Right ventricle myocardium inferior (tissue), 1 donor: ENCODE results near the gene CROCC. TPM values are rescaled to one million over a fixed set of nuclear protein-coding genes. Genes with fewer than 3 reads are reported as not detected.
"Not testable (repeated sequence)": the region's sequence is repeated elsewhere in the genome, so short reads cannot be mapped to it uniquely, and the experiment has no call there.

Source experiments
- ATAC-seq: fragments of 200-7000 bp; cut with Tn5 transposase; one replicate; pipeline ENCODE4 v1.9.1; 2020; ENCODE audit warnings: mild to moderate bottlenecking, moderate library complexity
- DNase-seq: peaks from one replicate; pipeline ENCODE4 v3.0.0; 2021; ENCODE audit errors: missing footprints
- intact Hi-C: fragments of 100-400 bp; cut with DNase I; formaldehyde crosslinking; loops from one replicate; pipeline ENCODE4 v1.11.0; 2022
- long read RNA-seq: library from polyadenylated mRNA; unstranded; transcript quantifications from one replicate; pipeline ENCODE4 v2.0.0, GENCODE V29; 2021
- total RNA-seq: library from RNA; stranded (reverse); fragmentation: NEBNext Ultra II Directional; extraction: Animal tissue kit (Norgen Biotek cat#: 25700); gene quantifications from one replicate; pipeline ENCODE4 v1.2.1, GENCODE V29; 2021
- donor health status: DM: no; HTN: yes; CAD: no; lungs with severe emphysema.

Gene CROCC, protein sequence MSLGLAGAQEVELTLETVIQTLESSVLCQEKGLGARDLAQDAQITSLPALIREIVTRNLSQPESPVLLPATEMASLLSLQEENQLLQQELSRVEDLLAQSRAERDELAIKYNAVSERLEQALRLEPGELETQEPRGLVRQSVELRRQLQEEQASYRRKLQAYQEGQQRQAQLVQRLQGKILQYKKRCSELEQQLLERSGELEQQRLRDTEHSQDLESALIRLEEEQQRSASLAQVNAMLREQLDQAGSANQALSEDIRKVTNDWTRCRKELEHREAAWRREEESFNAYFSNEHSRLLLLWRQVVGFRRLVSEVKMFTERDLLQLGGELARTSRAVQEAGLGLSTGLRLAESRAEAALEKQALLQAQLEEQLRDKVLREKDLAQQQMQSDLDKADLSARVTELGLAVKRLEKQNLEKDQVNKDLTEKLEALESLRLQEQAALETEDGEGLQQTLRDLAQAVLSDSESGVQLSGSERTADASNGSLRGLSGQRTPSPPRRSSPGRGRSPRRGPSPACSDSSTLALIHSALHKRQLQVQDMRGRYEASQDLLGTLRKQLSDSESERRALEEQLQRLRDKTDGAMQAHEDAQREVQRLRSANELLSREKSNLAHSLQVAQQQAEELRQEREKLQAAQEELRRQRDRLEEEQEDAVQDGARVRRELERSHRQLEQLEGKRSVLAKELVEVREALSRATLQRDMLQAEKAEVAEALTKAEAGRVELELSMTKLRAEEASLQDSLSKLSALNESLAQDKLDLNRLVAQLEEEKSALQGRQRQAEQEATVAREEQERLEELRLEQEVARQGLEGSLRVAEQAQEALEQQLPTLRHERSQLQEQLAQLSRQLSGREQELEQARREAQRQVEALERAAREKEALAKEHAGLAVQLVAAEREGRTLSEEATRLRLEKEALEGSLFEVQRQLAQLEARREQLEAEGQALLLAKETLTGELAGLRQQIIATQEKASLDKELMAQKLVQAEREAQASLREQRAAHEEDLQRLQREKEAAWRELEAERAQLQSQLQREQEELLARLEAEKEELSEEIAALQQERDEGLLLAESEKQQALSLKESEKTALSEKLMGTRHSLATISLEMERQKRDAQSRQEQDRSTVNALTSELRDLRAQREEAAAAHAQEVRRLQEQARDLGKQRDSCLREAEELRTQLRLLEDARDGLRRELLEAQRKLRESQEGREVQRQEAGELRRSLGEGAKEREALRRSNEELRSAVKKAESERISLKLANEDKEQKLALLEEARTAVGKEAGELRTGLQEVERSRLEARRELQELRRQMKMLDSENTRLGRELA (N-terminal part only)
- 6.5 TPM for total RNA-seq
- long read RNA-seq, partial matches to known transcripts: 7 of 12 reads
- long read RNA-seq, other reads (novel, unspliced or antisense): 5 of 12 reads

DNA sequence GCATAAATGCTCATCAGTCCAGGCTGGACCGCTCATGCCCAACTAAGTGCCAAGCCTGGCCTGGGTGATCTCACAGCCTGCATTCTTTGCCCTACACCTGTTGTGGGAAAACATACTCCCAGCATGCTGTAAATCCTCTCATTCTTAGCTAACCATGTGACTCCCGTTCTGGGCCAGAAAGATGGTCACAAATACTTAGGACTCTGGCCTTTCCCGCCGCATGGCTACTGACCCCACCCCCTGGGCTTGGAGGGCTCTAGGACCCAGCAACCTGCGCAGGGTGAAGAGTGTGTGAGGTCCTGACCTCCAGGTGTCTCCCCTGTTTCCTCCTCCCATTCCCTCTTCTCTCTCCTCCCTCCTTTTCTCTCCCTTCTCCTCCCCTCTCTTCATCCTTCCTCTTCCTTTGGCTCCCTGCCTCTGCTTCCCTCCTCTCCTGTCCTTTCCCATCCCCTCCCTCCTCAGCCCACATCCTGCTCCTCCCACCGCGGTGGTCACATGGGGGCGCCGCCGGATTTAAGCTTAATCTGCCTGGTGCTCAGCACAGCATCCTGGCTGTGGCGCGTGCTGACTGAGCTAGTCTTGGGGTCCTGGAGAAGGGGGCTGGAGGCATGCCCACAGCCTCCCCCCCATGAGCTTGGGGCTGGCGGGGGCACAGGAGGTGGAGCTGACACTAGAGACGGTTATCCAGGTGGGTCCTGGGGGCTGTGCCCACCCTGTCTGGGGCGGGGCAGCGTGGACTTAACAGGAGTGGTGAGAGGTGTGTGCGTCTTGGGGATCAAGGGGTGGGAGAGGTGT, at the start of gene CROCC:
Gene CROCC, plus strand, starts transcription at position 541 of the 795 bp plus-strand sequence. Its CDS starts 88 bp downstream, at position 629.
- no peak for ATAC-seq
- intact Hi-C loops: no loop called here
- DNase-seq: peak; percentile 65

GRCh38 chr1:16872152-16873075, 49.3 kb upstream of the CROCC start:
- intact Hi-C loops: not testable (repeated sequence)
- peak; percentile 93 for ATAC-seq

DNA sequence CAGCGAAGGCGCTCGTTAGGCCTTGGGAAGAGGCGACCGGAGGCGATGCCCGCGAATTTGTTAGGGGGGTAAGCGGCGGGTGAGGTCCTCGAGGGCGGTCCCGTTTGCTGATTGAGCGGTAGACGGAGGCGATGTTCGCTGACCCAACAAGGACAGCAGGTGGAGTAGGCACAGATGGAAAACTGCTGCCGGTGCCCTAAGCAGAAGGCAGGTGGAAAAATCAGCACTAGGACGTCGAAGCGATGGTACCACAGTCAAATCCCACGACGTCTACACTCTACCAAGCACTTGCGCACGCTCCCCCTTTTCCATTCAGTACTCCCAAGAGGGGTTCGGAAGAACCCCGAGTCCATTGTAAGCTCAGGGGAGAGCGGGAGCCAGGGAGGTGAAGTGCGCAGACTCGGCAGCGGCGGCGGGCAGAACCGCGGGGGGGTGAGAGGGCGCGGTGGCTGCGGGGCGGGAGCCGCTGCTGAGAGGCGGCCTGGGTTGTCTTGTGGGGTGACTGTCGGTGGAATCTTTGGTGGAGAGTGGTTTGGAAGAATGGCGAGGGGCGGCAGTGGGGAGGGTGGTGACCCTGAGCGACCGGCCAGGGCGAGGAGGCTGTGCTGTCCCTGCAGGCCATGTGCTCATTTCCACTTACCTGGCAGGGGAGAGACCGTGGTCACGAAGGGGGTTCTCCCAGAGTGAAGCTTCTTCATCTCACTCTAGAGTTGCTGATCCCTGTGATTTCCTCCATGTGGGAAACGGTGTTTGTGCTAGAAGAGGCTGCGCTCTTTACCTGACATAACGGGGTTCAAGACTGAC, 48.5 kb upstream of the CROCC start:
- peak; percentile 51 for ATAC-seq
- intact Hi-C loops, DNase-seq: not testable (repeated sequence)

More at GRCh38 chr1:16872152-16873075, 49.3 kb upstream of the CROCC start:
- DNase-seq: not testable (repeated sequence)

DNA sequence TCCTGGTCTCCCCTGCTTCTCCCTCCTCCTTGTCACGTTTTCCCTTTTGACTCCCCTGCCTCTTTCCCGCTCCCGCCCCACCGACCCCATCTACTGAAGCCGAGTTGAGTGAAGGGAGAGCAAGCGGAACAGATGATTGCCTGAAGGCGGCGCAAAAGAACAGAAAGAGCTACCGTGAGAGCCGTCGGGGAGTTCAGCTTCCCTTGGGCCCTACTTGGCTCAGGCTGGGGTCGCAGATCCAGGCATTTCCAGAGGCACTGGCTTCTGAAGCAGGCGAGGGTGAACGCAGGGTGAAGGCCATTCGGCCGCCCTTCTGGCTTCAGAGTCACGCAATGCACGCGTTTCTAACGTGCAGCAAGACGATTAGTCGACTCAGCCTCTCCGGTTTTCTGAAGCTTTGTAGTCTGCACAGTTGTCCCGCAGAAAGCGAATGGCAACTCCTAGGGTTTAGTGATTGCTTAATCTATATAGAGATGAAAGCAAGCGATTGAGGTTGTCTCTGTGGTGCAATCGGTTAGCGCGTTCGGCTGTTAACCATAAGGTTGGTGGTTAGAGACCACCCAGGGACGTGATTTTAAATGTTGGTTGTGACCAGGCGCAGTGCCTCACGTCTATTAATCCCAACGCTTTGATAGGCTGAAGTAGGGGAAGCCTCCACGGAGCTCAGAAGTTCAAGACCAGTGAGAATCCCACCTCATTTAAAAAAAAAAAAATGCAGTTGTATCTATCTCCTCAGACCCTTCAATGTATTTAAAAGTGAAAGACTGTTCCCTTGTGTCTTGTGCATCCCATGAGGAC, 46.6 kb upstream of the CROCC start:
- ATAC-seq, DNase-seq, intact Hi-C loops: not testable (repeated sequence)

DNA sequence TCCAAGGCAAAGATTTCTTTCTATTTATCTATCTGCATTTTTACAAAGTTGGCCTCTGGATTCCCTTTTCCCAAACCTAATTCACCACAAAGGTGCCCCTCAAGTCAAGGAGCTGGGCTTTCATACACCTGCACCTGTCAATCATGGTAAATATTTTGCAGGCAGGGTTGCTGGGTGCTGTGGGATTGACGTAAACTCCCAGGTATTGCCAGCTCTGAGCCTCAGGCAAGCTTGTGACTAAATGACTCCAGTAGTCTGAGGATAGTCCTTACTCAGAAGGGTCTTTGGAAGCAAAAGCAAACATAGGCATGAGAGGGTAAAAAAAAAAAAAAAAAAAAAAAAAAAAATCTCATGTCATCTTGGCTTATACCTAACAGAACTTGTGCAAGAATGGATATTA, 40.0 kb upstream of the CROCC start:
- ATAC-seq, intact Hi-C loops: not testable (repeated sequence)

DNA sequence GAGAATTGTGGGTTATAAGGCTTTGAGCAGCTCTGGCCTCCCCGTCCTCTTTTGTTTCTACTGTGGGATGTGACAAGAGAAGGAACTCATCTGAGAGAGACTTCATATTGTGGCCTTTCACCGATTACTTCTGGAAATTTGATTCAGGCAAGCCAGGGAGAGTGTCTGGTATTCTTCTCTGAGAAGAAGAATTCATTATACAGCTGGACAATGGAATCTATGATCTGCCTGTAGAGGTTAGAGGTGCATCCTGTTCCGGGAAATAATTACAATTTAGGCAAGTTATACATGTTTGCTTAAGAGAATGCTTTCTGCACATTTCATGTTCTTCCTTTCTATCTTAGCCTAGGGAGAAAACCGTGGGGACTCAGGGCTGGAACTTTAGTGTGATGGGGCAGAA, 38.7 kb upstream of the CROCC start:
- DNase-seq: no peak
- ATAC-seq: no peak
- intact Hi-C loops: no loop called here

More for the DNA sequence above, 40.0 kb upstream of the CROCC start:
- not testable (repeated sequence) for DNase-seq

DNA sequence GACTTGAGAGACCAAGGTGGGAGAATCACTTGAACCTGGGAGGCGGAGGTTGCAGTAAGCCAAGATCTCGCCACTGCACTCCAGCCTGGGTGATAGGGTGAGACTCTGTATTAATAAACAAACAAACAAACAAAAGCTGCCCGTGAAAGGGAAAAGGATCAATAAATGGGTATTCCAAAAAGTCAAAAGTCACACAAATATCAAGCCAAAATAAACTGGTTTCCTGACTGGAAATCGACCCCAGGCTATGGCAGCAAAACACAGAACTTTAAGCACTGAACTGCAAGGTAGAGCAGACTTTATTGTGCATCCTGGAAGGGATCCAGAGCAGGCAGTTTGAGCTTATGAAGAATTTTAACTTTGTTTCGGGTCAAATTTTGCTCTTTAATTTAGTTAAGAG, 37.2 kb upstream of the CROCC start:
- ATAC-seq, DNase-seq, intact Hi-C loops: not testable (repeated sequence)

DNA sequence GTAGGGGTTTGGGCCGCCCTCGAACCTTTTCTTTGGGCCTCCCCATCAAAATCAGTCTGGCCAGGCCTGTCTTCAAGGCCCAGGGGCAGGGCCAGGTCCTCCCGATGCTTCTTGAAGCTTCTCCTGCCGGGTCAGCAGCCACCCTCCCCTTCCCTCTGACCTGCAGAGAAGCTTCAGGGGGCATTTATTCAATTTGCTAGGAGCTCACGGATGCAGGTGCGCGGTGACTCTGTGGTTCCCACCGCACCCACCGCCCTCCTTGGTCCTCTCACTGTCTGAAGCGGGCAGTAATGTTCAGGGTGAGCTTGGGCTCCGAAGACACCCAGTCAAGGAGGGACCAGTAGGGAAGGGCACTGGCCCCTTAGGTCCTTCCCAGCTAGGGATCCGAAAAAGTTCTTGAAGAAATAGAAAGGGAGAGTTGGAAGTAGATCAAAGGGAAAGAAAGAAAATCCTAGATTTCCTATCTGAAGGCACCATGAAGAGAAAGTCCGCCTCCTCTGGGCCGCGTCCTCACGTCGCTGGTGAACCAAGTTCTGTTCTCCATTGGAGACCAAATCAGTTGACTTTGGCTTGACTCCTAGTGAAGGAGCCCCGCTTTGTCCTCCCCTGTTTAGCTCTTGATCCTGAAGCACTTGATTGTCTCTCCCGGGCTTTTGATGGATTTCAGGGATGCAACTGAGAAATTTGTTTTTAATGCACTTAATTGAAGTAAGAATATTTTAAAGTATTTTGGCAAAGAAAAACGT, 34.7 kb upstream of the CROCC start:
- ATAC-seq: no peak
- DNase-seq: no peak
- intact Hi-C loops: no loop called here

GRCh38 chr1:16888860-16889816, 32.6 kb upstream of the CROCC start:
- peak; percentile 86 for DNase-seq
- intact Hi-C loops: no loop called here
- ATAC-seq: peak; percentile 86

- ATAC-seq: not testable (repeated sequence)
Measured at GRCh38 chr1:16890539-16891021, 31.2 kb upstream of the CROCC start.

GRCh38 chr1:16891057-16891456, 30.7 kb upstream of the CROCC start:
- ATAC-seq, intact Hi-C loops, DNase-seq: not testable (repeated sequence)

More at GRCh38 chr1:16890539-16891021, 31.2 kb upstream of the CROCC start:
- DNase-seq, intact Hi-C loops: not testable (repeated sequence)

- ATAC-seq, DNase-seq, intact Hi-C loops: not testable (repeated sequence)
Measured at GRCh38 chr1:16892978-16893525, 28.7 kb upstream of the CROCC start.

- intact Hi-C loops, ATAC-seq, DNase-seq: not testable (repeated sequence)
Measured at GRCh38 chr1:16893796-16894195, 27.9 kb upstream of the CROCC start.
